Measurements from ENCODE around the gene DNAH9.

DNA sequence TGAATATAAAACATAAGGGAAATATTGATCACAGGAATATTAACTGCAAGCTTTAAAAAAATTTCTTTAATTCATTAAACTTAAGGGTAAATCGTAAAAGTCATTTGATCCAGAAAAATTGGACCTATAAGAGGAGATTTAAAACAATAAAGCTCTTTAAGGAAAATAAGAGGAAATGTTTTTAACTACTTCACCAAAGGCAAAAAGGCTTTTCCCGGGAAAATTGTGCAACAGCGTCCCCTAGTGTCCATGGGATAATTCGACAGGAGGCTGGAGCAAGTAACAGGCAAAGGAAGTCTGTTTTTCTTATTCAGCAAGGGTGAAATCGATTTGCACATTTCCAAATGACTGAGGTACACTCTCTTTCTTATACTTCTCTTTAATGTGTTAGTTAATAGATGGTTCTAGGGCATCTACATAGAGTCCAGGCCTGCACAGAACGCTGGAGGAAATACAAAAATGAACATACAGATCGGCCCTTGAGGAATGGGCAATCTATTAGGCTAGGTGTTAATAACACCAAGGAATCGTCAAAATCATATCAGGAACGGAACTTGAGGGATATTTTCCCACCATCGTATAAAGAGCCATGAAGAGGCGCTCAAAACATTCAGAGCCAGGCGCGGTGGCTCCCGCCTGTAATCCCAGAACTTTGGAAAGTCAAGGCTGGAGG is 337.6 kb downstream of the DNAH9 start:
- TF ChIP-seq, protein P1, sequence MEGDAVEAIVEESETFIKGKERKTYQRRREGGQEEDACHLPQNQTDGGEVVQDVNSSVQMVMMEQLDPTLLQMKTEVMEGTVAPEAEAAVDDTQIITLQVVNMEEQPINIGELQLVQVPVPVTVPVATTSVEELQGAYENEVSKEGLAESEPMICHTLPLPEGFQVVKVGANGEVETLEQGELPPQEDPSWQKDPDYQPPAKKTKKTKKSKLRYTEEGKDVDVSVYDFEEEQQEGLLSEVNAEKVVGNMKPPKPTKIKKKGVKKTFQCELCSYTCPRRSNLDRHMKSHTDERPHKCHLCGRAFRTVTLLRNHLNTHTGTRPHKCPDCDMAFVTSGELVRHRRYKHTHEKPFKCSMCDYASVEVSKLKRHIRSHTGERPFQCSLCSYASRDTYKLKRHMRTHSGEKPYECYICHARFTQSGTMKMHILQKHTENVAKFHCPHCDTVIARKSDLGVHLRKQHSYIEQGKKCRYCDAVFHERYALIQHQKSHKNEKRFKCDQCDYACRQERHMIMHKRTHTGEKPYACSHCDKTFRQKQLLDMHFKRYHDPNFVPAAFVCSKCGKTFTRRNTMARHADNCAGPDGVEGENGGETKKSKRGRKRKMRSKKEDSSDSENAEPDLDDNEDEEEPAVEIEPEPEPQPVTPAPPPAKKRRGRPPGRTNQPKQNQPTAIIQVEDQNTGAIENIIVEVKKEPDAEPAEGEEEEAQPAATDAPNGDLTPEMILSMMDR (optimal IDR thresholded peaks at IDR 0.05 in 1 of 3, IDR thresholded peaks at IDR 0.05 in 1 of 3, conservative IDR thresholded peaks at IDR 0.05 in 1 of 3; ENCODE audit: extremely low read depth in 1 of 3, insufficient read depth in 2 of 3, low read length in 3 of 3): peak; percentile 85 to 98 (median 91)
- no peak for TF ChIP-seq EZH2 (IDR thresholded peaks at IDR 0.05; ENCODE audit: low read length)
